ENCODE measurements around the gene CRPPA.

DNA sequence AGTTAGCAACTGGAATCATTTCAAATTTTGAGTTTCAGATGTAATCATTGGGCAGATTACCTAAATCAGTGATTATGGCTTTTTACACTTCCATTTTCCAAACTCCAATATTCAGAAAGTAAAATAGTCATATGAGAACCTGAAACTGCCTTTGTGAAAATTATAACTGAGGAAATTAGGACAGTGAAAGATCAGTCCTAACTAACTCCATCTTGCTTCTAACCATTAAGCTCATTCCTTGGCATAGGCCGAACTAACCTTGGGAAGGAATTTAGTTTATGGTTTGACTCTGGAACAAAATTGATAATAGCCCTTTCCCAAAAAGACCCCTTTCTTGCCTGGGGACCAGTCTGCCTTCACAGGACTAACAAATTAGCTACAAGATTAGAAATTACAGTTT lies 2.2 kb downstream of the CRPPA start:
- TF ChIP-seq POLR2A (IDR thresholded peaks at IDR 0.05; ENCODE audit: extremely low read depth, insufficient read length) (no peak), MAX (IDR thresholded peaks at IDR 0.05; ENCODE audit: low read depth, low read length) (no peak)
- TF ChIP-seq, protein P1, sequence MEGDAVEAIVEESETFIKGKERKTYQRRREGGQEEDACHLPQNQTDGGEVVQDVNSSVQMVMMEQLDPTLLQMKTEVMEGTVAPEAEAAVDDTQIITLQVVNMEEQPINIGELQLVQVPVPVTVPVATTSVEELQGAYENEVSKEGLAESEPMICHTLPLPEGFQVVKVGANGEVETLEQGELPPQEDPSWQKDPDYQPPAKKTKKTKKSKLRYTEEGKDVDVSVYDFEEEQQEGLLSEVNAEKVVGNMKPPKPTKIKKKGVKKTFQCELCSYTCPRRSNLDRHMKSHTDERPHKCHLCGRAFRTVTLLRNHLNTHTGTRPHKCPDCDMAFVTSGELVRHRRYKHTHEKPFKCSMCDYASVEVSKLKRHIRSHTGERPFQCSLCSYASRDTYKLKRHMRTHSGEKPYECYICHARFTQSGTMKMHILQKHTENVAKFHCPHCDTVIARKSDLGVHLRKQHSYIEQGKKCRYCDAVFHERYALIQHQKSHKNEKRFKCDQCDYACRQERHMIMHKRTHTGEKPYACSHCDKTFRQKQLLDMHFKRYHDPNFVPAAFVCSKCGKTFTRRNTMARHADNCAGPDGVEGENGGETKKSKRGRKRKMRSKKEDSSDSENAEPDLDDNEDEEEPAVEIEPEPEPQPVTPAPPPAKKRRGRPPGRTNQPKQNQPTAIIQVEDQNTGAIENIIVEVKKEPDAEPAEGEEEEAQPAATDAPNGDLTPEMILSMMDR (IDR thresholded peaks at IDR 0.05; ENCODE audit: low read depth, low read length), result no peak
